HepG2 (cell line): ENCODE measurements around the gene EFEMP2. TPM values are rescaled to one million over a fixed set of nuclear protein-coding genes. Genes with fewer than 3 reads are reported as not detected.
A peak's percentile ranks its signal among the peaks of the same experiment; 100 is the strongest.

Experiments used
- AHR ChIP-seq: IDR thresholded peaks from 2 replicates; pipeline ENCODE4 v1.6.1; 2018; ENCODE audit warnings: missing genetic modification reagents, missing compliant biosample characterization
- HNRNPH1 ChIP-seq: fragments of 200-400 bp; formaldehyde crosslinking; optimal IDR thresholded peaks from 2 replicates; pipeline ENCODE3; 2017; ENCODE audit warnings: mild to moderate bottlenecking, low read depth, low read length
- IRX3 ChIP-seq: sonication (generic); formaldehyde crosslinking; IDR thresholded peaks from 2 replicates; pipeline ENCODE4 v1.8.1; 2023; ENCODE audit warnings: mild to moderate bottlenecking, low read depth, missing genetic modification reagents, borderline replicate concordance
- KDM5A ChIP-seq: fragments of 200-600 bp; sonication (generic); IDR thresholded peaks from 2 replicates; pipeline ENCODE4 v1.7.0; 2018; ENCODE audit warnings: antibody characterized with exemption, mild to moderate bottlenecking, low read length, borderline replicate concordance
- MEIS2 ChIP-seq: sonication (generic); formaldehyde crosslinking; IDR thresholded peaks from 2 replicates; pipeline ENCODE4 v1.9.0; 2021; ENCODE audit warnings: mild to moderate bottlenecking, missing genetic modification reagents
- NBN ChIP-seq: fragments of 450-650 bp; conservative IDR thresholded peaks from 2 replicates; pipeline ENCODE4 v1.6.1; 2017
- NFATC3 ChIP-seq: sonication (generic); formaldehyde crosslinking; IDR thresholded peaks from 2 replicates; pipeline ENCODE4 v1.5.1; 2020; ENCODE audit warnings: mild to moderate bottlenecking, missing genetic modification reagents
- RFXANK ChIP-seq: IDR thresholded peaks from 2 replicates; pipeline ENCODE4 v1.6.1; 2016
- ZNF496 ChIP-seq: sonication (generic); formaldehyde crosslinking; IDR thresholded peaks from 2 replicates; pipeline ENCODE4 v1.8.1; 2023; ENCODE audit warnings: mild to moderate bottlenecking, moderate library complexity, missing genetic modification reagents; ENCODE audit not compliant: insufficient replicate concordance
- ZNF549 ChIP-seq: sonication (generic); formaldehyde crosslinking; IDR thresholded peaks from 2 replicates; pipeline ENCODE4 v1.5.0; 2020; ENCODE audit warnings: missing genetic modification reagents
- ZNF552 ChIP-seq: sonication (generic); formaldehyde crosslinking; IDR thresholded peaks from 2 replicates; pipeline ENCODE4 v1.9.0; 2022; ENCODE audit warnings: missing genetic modification reagents, mild to moderate bottlenecking, borderline replicate concordance
- ZNF572 ChIP-seq: sonication (generic); formaldehyde crosslinking; IDR thresholded peaks from 2 replicates; pipeline ENCODE4 v1.5.1; 2020; ENCODE audit warnings: mild to moderate bottlenecking, missing genetic modification reagents
- ZNF598 ChIP-seq: sonication (generic); formaldehyde crosslinking; IDR thresholded peaks from 2 replicates; pipeline ENCODE4 v1.5.1; 2020; ENCODE audit warnings: mild to moderate bottlenecking, missing genetic modification reagents, borderline replicate concordance
- ZNF761 ChIP-seq: sonication (generic); formaldehyde crosslinking; conservative IDR thresholded peaks from 2 replicates; pipeline ENCODE4 v1.4.0; 2020; ENCODE audit warnings: mild to moderate bottlenecking, missing genetic modification reagents
- ZNF772 ChIP-seq: sonication (generic); formaldehyde crosslinking; IDR thresholded peaks from 2 replicates; pipeline ENCODE4 v1.5.0; 2020; ENCODE audit warnings: mild to moderate bottlenecking, missing genetic modification reagents
- polyA plus RNA-seq, 8 experiments: library from polyadenylated mRNA; depleted of rRNA in 3 of 8; stranded (reverse) in 7 of 8; unstranded in 1 of 8; fragments of >200 nt; fragmentation: Illumina TruSeq in 4 of 8; extraction: Trizol in 4 of 8; gene quantifications; 2 replicates each; pipeline versions ENCODE4 v1.2.1 to v1.2.3, GENCODE V29; 2011 to 2016; ENCODE audit warnings: low read depth in 4 of 8, missing spikeins in 1 of 8, mixed read lengths in 1 of 8; ENCODE audit not compliant: insufficient read depth in 1 of 8
- total RNA-seq, 5 experiments: library from RNA; depleted of rRNA; stranded (reverse); fragments of >200 nt; fragmentation: Illumina TruSeq; extraction: Trizol; gene quantifications; 2 replicates each; pipeline ENCODE4 v1.2.3, GENCODE V29; 2016; ENCODE audit warnings: low read depth in 1 of 5
- TF ChIP-seq, protein P1 (sequence below): sonication (generic); formaldehyde crosslinking; IDR thresholded peaks from 2 replicates; pipeline ENCODE4 v1.5.1; 2020; ENCODE audit warnings: missing genetic modification reagents, mild to moderate bottlenecking, borderline replicate concordance
- TF ChIP-seq, protein P2 (sequence below): sonication (generic); formaldehyde crosslinking; IDR thresholded peaks from 2 replicates; pipeline ENCODE4 v1.5.1; 2020; ENCODE audit warnings: mild to moderate bottlenecking, missing genetic modification reagents, borderline replicate concordance
- TF ChIP-seq, protein P3 (sequence below): sonication (generic); formaldehyde crosslinking; IDR thresholded peaks from 2 replicates; pipeline ENCODE4 v1.5.1; 2020; ENCODE audit warnings: mild to moderate bottlenecking, moderate library complexity, missing genetic modification reagents
- TF ChIP-seq, protein P4 (sequence below): sonication (generic); formaldehyde crosslinking; IDR thresholded peaks from 2 replicates; pipeline ENCODE4 v1.5.0; 2020; ENCODE audit warnings: missing genetic modification reagents
- TF ChIP-seq, protein P5 (sequence below): sonication (generic); formaldehyde crosslinking; IDR thresholded peaks from 2 replicates; pipeline ENCODE4 v1.4.0; 2020; ENCODE audit warnings: missing genetic modification reagents

The EFEMP2 gene
- total and polyA plus RNA-seq, 2 of the 13 experiments (the other 11 are each of a cell fraction or from before 2014, with no cell fraction given) = 7.4 to 29.7 TPM

DNA sequence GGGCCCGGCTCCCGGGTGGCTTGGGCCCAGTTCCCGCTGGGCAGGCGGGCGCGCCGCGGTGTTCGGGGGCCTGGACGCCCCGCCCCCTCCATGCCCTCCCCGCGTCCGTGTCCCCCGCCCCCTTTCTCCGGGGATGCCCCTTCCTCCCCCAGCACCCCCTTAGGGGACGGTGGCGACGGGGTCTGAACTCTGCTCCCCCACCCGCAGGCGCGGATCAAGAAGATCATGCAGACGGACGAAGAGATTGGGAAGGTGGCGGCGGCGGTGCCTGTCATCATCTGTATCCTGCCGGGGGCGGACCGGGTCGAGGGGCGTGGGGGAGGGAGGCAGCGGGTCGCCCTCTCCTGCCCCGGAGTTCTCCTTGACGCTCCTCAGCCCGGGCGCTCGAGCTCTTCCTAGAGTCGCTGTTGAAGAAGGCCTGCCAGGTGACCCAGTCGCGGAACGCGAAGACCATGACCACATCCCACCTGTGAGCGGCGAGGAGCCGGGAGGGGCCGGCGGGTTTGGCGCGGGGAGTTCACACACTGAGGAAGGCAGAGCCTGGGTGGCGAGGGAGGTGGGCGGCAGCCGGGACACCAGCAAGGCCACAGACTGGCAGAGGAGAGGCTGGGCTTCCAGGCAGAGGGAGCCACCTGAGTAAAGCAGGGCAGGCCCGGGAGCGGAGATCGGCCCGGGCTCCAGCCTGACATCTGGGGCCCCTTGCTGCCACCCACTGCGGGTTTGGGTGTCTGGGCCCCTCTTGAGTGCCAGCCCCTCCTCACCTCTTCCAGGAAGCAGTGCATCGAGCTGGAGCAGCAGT lies 47.2 kb upstream of the EFEMP2 start (continued):
- TF ChIP-seq NFATC3 (CRISPR knock-in tag) (no peak), ZNF552 (CRISPR knock-in tag) (0 out of 2 replicates have a peak, but pooled peaks have one; percentile 15), NBN (no peak), HNRNPH1 (no peak), ZNF572 (CRISPR knock-in tag) (no peak), ZNF598 (CRISPR knock-in tag) (no peak), ZNF772 (no peak), ZNF549 (CRISPR knock-in tag) (no peak), MEIS2 (CRISPR knock-in tag) (no peak), IRX3 (CRISPR knock-in tag) (no peak), KDM5A (no peak), ZNF496 (CRISPR knock-in tag) (no peak), ZNF761 (no peak; the same call in 1 of the 2 replicates), RFXANK (CRISPR knock-in tag) (no peak), AHR (CRISPR knock-in tag) (no peak)
- TF ChIP-seq, protein P1, sequence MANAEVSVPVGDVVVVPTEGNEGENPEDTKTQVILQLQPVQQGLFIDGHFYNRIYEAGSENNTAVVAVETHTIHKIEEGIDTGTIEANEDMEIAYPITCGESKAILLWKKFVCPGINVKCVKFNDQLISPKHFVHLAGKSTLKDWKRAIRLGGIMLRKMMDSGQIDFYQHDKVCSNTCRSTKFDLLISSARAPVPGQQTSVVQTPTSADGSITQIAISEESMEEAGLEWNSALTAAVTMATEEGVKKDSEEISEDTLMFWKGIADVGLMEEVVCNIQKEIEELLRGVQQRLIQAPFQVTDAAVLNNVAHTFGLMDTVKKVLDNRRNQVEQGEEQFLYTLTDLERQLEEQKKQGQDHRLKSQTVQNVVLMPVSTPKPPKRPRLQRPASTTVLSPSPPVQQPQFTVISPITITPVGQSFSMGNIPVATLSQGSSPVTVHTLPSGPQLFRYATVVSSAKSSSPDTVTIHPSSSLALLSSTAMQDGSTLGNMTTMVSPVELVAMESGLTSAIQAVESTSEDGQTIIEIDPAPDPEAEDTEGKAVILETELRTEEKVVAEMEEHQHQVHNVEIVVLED = no peak
- TF ChIP-seq, protein P2, sequence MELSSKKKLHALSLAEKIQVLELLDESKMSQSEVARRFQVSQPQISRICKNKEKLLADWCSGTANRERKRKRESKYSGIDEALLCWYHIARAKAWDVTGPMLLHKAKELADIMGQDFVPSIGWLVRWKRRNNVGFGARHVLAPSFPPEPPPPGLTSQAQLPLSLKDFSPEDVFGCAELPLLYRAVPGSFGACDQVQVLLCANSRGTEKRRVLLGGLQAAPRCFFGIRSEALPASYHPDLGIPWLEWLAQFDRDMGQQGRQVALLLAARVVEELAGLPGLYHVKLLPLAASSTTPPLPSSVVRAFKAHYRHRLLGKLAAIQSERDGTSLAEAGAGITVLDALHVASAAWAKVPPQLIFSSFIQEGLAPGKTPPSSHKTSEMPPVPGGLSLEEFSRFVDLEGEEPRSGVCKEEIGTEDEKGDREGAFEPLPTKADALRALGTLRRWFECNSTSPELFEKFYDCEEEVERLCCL (CRISPR knock-in tag) = 0 out of 2 replicates have a peak, but pooled peaks have one; percentile 14
- TF ChIP-seq, protein P3, sequence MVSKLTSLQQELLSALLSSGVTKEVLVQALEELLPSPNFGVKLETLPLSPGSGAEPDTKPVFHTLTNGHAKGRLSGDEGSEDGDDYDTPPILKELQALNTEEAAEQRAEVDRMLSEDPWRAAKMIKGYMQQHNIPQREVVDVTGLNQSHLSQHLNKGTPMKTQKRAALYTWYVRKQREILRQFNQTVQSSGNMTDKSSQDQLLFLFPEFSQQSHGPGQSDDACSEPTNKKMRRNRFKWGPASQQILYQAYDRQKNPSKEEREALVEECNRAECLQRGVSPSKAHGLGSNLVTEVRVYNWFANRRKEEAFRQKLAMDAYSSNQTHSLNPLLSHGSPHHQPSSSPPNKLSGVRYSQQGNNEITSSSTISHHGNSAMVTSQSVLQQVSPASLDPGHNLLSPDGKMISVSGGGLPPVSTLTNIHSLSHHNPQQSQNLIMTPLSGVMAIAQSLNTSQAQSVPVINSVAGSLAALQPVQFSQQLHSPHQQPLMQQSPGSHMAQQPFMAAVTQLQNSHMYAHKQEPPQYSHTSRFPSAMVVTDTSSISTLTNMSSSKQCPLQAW = 0 out of 2 replicates have a peak, but pooled peaks have one; percentile 29
- TF ChIP-seq, protein P4, sequence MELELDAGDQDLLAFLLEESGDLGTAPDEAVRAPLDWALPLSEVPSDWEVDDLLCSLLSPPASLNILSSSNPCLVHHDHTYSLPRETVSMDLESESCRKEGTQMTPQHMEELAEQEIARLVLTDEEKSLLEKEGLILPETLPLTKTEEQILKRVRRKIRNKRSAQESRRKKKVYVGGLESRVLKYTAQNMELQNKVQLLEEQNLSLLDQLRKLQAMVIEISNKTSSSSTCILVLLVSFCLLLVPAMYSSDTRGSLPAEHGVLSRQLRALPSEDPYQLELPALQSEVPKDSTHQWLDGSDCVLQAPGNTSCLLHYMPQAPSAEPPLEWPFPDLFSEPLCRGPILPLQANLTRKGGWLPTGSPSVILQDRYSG (CRISPR knock-in tag) = no peak
- TF ChIP-seq, protein P5, sequence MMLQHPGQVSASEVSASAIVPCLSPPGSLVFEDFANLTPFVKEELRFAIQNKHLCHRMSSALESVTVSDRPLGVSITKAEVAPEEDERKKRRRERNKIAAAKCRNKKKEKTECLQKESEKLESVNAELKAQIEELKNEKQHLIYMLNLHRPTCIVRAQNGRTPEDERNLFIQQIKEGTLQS (CRISPR knock-in tag) = no peak
